ENCODE results near the gene DMRT3. TPM values are rescaled to one million over a fixed set of nuclear protein-coding genes. Genes with fewer than 3 reads are reported as not detected.

DMRT3 gene
- total RNA-seq, 1 donor from 2014 or later: not detected

DNA sequence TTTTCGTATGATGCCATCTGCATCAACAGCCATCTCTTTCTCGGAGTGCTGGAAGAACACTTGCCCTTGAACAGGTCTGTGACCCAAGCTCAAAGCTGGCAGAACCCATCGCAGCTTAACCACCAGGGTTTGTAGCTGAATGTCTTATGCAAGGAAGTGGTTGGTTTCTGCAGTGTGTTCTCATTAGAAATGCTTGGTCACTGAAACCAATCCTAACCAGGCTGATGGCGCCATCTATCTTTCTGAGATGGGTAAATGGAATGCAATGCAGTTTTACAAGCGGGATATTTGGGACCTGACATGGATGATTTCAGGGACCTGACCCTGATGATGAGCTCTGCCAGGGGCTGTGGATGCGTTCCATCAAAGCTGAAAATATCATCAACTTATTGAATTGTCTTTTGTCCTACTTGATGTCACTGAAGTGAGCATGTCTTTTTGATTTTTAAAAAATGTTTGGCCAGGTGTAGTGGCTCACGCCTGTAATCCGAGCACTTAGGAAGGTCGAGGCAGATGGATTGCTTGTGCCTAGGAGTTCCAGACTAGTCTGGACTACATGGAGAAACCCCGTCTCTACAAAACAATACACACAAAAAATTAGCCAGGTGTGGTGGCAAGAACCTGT is 28.7 kb downstream of the DMRT3 start:
- peak; percentile 61 for ATAC-seq

DNA sequence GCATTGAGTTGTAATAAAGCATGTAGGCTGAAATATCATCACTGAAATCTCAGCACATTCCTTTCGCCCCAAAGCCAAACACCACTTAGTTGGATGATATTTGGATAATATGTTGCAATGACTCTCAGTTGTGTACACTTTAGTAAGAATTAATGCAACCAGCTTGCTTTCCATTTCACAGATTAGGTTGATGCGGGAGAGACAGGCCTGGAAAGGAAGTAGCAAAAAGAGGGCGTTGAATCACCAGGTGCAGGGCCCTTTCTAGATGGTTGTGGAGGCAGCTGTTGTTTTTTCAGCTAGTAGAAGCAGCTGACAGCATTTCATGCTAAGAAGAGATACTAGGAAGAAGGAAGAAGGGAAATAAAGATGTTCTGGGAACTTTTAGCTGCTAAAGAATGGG is 30.9 kb downstream of the DMRT3 start:
- no peak for ATAC-seq

DNA sequence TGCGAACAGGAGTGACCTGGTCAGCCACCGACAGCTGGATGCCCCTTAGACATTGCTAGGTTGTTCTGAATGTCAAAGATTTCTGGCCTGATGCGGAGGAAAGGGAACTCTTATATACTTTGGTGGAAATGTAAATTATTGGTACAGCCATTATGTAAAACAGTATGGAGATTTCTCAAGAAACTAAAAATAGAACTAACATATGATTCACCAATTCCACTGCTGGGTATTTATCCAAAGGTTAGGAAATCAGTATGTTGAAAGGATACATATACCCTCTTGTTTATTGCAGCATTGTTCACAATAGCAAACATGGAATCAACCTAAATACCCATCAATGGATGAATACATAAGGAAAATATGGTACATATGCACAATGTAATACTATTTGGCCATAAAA is 31.8 kb downstream of the DMRT3 start:
- no peak for ATAC-seq

DNA sequence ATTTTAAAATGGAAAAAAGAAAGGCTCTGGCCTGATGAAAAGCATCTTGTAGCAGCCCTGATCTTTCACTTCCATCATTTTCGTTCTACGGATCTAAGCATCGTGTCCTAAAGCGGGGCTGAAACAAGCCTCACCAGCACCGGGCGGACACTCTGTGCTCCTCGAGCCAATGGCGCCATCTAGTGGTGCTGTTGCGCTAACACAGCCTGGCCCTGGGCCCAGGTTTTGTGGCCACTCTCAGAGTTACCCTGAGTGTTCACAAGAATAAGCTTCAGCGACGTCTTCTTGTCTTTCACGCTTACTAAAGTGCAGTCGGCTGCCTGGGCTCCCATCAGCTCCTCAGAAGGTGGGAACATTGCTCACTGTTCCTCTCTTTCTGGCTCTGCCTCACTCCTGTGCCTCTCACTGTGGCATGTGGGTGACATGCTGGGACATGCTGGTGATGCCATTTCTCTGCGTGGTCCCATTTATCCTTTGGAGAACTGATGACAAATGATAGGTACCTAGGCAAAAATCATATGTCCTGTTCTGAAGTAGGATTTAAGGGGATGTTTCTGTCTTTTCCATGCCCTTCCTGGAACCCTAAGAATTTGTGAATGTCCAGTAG is 32.7 kb downstream of the DMRT3 start:
- peak; percentile 92 for ATAC-seq

DNA sequence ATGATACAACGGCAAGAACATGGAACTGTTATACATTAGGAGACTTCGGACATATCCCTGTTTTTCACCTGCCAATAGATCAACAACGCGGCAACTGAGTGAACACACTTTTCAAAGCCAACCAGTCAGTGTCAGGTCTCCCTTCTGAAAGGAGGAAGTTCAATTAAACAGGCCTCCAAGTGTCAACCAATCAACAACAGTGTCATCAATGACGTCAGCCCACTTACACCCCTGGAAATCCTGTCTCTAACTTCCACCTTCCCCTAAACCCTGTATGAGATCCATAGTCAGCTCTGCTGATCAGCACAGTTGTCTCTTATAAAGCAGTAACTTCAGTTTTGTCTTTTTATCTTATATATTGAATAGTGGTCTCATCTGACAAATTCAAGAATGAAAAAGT is 36.6 kb downstream of the DMRT3 start:
- no peak for ATAC-seq

DNA sequence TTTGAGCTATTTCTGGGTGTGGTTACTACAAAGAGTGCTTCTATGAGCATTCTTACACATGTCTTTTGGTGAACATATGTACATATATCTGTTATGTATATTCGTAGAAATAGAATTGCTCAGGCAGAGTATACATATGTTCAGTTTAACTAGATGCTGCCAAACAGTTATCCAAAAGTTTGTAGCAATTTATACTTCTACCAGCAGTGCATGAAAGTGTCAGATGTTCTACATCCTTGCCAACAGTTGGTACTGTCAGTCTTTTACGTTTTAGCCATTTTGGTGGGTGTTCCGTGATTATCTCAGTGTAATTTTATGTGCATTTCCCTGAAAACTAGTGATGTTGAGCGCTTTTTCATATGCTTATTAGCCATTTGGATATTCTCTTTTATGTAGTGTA is 37.8 kb downstream of the DMRT3 start:
- no peak for ATAC-seq

DNA sequence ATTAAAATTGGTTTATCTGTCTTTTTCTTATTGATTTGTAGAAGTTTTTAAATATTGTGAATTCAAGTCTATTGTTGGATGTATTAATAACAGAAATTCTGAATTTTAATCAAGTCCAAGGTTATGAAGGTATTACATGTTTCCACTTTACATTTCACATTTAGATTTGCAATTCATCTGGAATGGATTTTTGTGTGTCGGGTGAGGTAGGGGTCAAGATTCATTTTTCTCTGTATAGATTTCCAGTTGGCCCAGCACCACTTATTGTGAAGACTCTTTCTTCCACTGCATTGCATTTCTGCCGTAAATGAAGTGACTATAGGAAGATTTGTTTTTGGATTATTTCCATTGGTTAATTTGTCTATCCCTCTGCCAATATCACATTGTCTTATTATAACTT is 38.2 kb downstream of the DMRT3 start:
- no peak for ATAC-seq

- ATAC-seq: no peak
These were observed 41.7 kb downstream of the DMRT3 start for GRCh38 chr9:1018121-1018520.

GRCh38 chr9:1024112-1024511 is 47.7 kb downstream of the DMRT3 start:
- peak; percentile 56 for ATAC-seq

GRCh38 chr9:1025131-1025530 is 48.7 kb downstream of the DMRT3 start:
- no peak for ATAC-seq

GRCh38 chr9:1026219-1026618 is 49.8 kb downstream of the DMRT3 start:
- no peak for ATAC-seq

GRCh38 chr9:1028501-1029190 is 52.2 kb downstream of the DMRT3 start:
- no peak for ATAC-seq

DNA sequence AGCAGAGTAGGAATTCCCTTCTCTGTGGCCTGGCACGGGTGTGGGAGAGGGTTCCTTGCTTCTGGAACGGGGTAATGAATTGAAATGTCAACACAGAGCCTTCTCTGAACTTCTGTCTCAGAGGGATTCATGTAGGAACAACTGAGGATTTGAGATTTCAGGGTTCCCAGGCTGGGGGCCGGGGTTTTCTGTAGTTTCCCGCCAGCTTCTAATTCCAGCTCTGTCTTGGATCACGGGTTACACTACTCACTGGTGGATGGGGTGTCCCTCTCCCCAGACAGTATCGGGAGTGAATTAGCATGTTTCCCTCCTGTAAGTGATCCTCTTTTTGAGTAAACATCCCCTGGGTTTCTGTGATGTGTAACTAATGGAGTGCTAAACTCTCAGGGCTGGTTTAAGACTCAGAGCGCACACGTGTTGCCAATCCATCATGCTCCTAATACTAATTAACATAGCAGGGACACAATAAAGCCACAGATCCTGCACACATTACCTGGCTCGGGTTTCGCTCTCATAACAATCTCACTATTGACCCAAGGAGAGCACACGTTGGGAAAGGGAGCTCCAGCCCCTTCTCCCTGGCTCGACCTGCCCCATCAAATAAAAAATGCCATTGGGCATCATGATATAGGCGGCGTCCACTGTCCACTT is 55.6 kb downstream of the DMRT3 start:
- ATAC-seq: no peak

DNA sequence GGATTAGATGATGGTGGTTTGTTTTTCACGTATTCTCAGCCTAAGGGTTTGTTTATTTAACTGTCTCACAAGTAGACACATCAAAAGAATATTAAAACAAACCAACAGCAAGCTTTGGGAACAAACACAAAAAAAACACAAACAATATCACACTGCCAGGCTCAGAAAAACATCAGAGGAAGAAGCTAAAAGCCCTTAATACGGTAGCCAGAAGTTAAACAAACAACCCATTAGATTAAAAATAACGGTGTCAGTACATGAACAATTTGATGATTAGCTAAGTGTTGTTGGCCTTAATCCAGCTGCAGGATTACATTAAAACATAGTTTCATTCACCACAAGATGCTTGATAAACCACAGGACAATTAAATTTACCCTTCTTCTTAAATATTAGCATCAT is 57.8 kb downstream of the DMRT3 start:
- no peak for ATAC-seq

- ATAC-seq: no peak
These were observed 63.1 kb downstream of the DMRT3 start for GRCh38 chr9:1039589-1039988.

Other genes with a start within 250 kb of the DMRT3 start
- not detected for gene DMRT1, start 135.0 kb upstream of the DMRT3 start, total RNA-seq
- gene DMRT2, start 73.7 kb downstream of the DMRT3 start, total RNA-seq: 0.12 TPM